WTC11 (cell line): ENCODE data around the gene IGLL1. TPM values are rescaled to one million over a fixed set of nuclear protein-coding genes. Genes with fewer than 3 reads are reported as not detected.
A peak's percentile ranks its signal among the peaks of the same experiment; 100 is the strongest.
"Not testable (repeated sequence)": the region's sequence is repeated elsewhere in the genome, so short reads cannot be mapped to it uniquely, and the experiment has no call there.

Source experiments
- ATAC-seq: fragments of 200-7000 bp; cut with Tn5 transposase; 2 replicates; pipeline ENCODE4 v1.10.0; 2021; ENCODE audit warnings: mild to moderate bottlenecking, moderate library complexity
- CTCF ChIA-PET: fragments of 300-600 bp; sonication (Branson Sonifier 250); formaldehyde crosslinking; loops from one replicate; lab custom pipeline; 2021; ENCODE audit warnings: antibody characterized with exemption; lab: Charles Lee
- POLR2A ChIA-PET: fragments of 350-600 bp; sonication (Branson Sonifier 250); formaldehyde crosslinking; loops from one replicate; lab custom pipeline; 2021; ENCODE audit warnings: antibody characterized with exemption; lab: Charles Lee
- DNase-seq: peaks from one replicate; pipeline ENCODE4 v3.0.0; 2021; ENCODE audit warnings: low spot score
- H3K27ac Mint-ChIP-seq: 2 replicates; pipeline ENCODE4 v1.8.0; 2021; ENCODE audit warnings: mixed read lengths
- H3K27me3 Mint-ChIP-seq: 2 replicates; pipeline ENCODE4 v1.8.0; 2021; ENCODE audit warnings: low read depth, mild to moderate bottlenecking, moderate library complexity, mixed read lengths
- H3K36me3 Mint-ChIP-seq: 2 replicates; pipeline ENCODE4 v1.8.0; 2021; ENCODE audit warnings: mixed read lengths
- H3K4me1 Mint-ChIP-seq: 2 replicates; pipeline ENCODE4 v1.8.0; 2022; ENCODE audit warnings: mixed read lengths
- H3K4me3 Mint-ChIP-seq: 2 replicates; pipeline ENCODE4 v1.8.0; 2021; ENCODE audit warnings: mild to moderate bottlenecking, moderate library complexity, mixed read lengths
- H3K9me3 Mint-ChIP-seq: 2 replicates; pipeline ENCODE4 v1.8.0; 2021; ENCODE audit warnings: mixed read lengths
- CBFB ChIP-seq: sonication (generic); formaldehyde crosslinking; IDR thresholded peaks from 2 replicates; pipeline ENCODE4 v1.8.1; 2022; ENCODE audit warnings: mild to moderate bottlenecking, low read depth, missing genetic modification reagents
- ELF4 ChIP-seq: sonication (generic); formaldehyde crosslinking; IDR thresholded peaks from 2 replicates; pipeline ENCODE4 v1.8.1; 2022; ENCODE audit warnings: low read depth, mild to moderate bottlenecking, moderate library complexity, missing genetic modification reagents
- EMX1 ChIP-seq: fragments of 250-450 bp; sonication (Bioruptor Pico); IDR thresholded peaks from 2 replicates; pipeline ENCODE4 v1.8.0; 2021; ENCODE audit warnings: mild to moderate bottlenecking
- ERG ChIP-seq: fragments of 250-450 bp; sonication (Bioruptor Pico); IDR thresholded peaks from 2 replicates; pipeline ENCODE4 v1.8.0; 2021; ENCODE audit warnings: mild to moderate bottlenecking
- ETV6 ChIP-seq: sonication (generic); formaldehyde crosslinking; IDR thresholded peaks from 2 replicates; pipeline ENCODE4 v1.8.1; 2022; ENCODE audit warnings: mild to moderate bottlenecking, missing genetic modification reagents
- FOXP4 ChIP-seq: sonication (generic); formaldehyde crosslinking; IDR thresholded peaks from 2 replicates; pipeline ENCODE4 v1.8.0; 2022; ENCODE audit warnings: mild to moderate bottlenecking, missing genetic modification reagents
- GRHL2 ChIP-seq: fragments of 250-450 bp; sonication (Bioruptor Pico); IDR thresholded peaks from 2 replicates; pipeline ENCODE4 v1.8.0; 2022; ENCODE audit warnings: mild to moderate bottlenecking, moderate library complexity; ENCODE audit not compliant: insufficient replicate concordance, severe bottlenecking
- GTF2I ChIP-seq: fragments of 250-450 bp; sonication (Bioruptor Pico); conservative IDR thresholded peaks from 2 replicates; pipeline ENCODE4 v1.4.0; 2021; ENCODE audit warnings: mild to moderate bottlenecking
- IRF1 ChIP-seq: sonication (generic); formaldehyde crosslinking; IDR thresholded peaks from 2 replicates; pipeline ENCODE4 v1.8.0; 2023; ENCODE audit warnings: missing genetic modification reagents
- IRF2 ChIP-seq: sonication (generic); formaldehyde crosslinking; IDR thresholded peaks from 2 replicates; pipeline ENCODE4 v1.8.0; 2022; ENCODE audit warnings: low read depth, missing genetic modification reagents, borderline replicate concordance
- NFYB ChIP-seq: sonication (generic); formaldehyde crosslinking; conservative IDR thresholded peaks from 2 replicates; pipeline ENCODE4 v1.8.0; 2022; ENCODE audit warnings: low read depth, missing genetic modification reagents
- OVOL2 ChIP-seq: fragments of 250-450 bp; sonication (Bioruptor Pico); IDR thresholded peaks from 2 replicates; pipeline ENCODE4 v1.9.0; 2021; ENCODE audit warnings: mild to moderate bottlenecking, borderline replicate concordance
- RORB ChIP-seq: fragments of 250-450 bp; sonication (Bioruptor Pico); IDR thresholded peaks from 2 replicates; pipeline ENCODE4 v1.9.0; 2021; ENCODE audit warnings: mild to moderate bottlenecking
- SOX15 ChIP-seq: fragments of 250-450 bp; sonication (Bioruptor Pico); IDR thresholded peaks from 2 replicates; pipeline ENCODE4 v1.9.0; 2021; ENCODE audit warnings: mild to moderate bottlenecking
- TP53 ChIP-seq: sonication (generic); formaldehyde crosslinking; IDR thresholded peaks from 2 replicates; pipeline ENCODE4 v1.8.1; 2023; ENCODE audit warnings: mild to moderate bottlenecking, missing genetic modification reagents
- ZNF121 ChIP-seq: sonication (generic); formaldehyde crosslinking; IDR thresholded peaks from 2 replicates; pipeline ENCODE4 v1.8.0; 2023; ENCODE audit warnings: missing genetic modification reagents
- ZNF232 ChIP-seq: sonication (generic); formaldehyde crosslinking; IDR thresholded peaks from 2 replicates; pipeline ENCODE4 v1.8.0; 2022; ENCODE audit warnings: mild to moderate bottlenecking, missing genetic modification reagents
- ZNF317 ChIP-seq: sonication (generic); formaldehyde crosslinking; IDR thresholded peaks from 2 replicates; pipeline ENCODE4 v1.8.1; 2023; ENCODE audit warnings: low read depth, mild to moderate bottlenecking, moderate library complexity, missing genetic modification reagents, borderline replicate concordance
- ZNF416 ChIP-seq: fragments of 250-450 bp; sonication (Bioruptor Pico); IDR thresholded peaks from 2 replicates; pipeline ENCODE4 v1.9.0; 2021; ENCODE audit warnings: mild to moderate bottlenecking, inconsistent platforms
- total RNA-seq: library from RNA; stranded (reverse); gene quantifications from 3 replicates; pipeline ENCODE4 v1.2.3, GENCODE V29; 2021
- TF ChIP-seq, protein P1 (sequence below): sonication (generic); formaldehyde crosslinking; IDR thresholded peaks from 2 replicates; pipeline ENCODE4 v1.8.0; 2022; ENCODE audit warnings: mild to moderate bottlenecking, missing genetic modification reagents
- TF ChIP-seq, protein P2 (sequence below): sonication (generic); formaldehyde crosslinking; conservative IDR thresholded peaks from 2 replicates; pipeline ENCODE4 v1.8.1; 2023; ENCODE audit warnings: mild to moderate bottlenecking, low read depth, missing genetic modification reagents, moderate library complexity

IGLL1 gene
- total RNA-seq, 1 experiment from 2014 or later: not detected

DNA sequence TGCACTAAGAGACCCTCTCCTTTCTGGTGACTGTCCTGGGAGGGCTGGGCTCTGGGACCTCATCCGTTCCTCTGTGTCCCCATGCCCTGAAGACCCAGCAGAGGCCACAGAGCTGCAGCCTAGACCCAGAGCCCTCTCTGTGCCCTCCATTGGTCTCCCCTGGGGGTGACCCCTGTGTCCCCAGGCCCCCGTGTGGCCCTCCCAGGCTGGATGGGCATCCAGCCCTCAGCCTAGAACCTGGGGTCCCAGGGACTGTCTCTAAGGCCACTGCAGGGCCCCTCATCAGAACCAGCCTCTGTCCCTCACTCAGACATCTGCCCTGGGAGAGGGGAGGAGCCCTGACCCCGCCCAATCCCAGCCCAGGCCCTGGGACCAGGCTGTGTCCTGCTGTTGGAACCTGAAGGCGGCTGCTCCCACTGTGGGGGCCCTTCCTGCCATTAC lies 5.7 kb downstream of the IGLL1 start:
- no peaks in the 10 kb centered on the region for H3K4me1 Mint-ChIP-seq
- POLR2A ChIA-PET: no interaction called here
- DNase-seq: no peak
- peaks cover 14% of the 10 kb centered on the region for H3K27me3 Mint-ChIP-seq
- H3K9me3 Mint-ChIP-seq: peaks cover 8% of the 10 kb centered on the region; the same call in 1 of the 2 replicates
- TF ChIP-seq ERG (CRISPR knock-in tag) (no peak), ZNF121 (no peak), ZNF317 (CRISPR knock-in tag) (no peak), GRHL2 (CRISPR knock-in tag) (no peak), IRF2 (CRISPR knock-in tag) (no peak), ZNF232 (CRISPR knock-in tag) (no peak)
- TF ChIP-seq, all 79 proteins: peak for 0
- CTCF ChIA-PET: interaction anchor here (1.0 to 2.2 kb wide), 2 partner anchors 17 to 275 kb away, joined by 3 to 6 read pairs; no protein-coding TSS in a partner anchor
- peak; percentile 69 for ATAC-seq
- Mint-ChIP-seq H3K36me3 (no peaks in the 10 kb centered on the region), H3K27ac (no peak overlapping the region), H3K4me3 (no peak overlapping the region)

DNA sequence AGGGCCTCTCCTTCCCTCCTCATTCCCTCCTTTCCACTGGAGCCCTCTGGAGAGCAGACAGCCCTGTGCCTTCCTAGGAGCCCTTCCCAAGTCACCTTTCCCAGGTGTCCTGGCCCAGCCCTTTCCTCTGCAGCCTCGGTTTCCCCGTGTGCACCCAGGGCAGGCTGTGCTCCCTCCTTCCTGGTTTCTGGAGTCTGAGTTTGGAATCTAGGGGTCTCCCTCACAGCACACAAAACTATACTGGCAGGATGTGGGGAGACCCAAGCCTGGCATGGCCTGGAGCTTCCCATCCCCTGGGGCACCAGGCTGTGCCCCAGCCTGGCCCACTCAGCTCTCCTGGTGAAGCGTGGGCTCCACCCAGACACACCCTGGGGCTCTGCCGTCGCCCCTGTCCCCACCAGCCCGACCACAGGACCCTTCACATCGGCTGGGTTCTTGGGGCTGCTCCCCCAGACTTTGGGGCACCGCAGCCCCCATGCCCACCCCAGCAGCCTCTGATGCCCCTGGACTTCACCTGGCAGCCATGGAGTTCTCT lies 6.3 kb downstream of the IGLL1 start:
- POLR2A ChIA-PET, DNase-seq, H3K9me3 Mint-ChIP-seq, H3K4me1 Mint-ChIP-seq, ATAC-seq, H3K4me3 Mint-ChIP-seq, H3K27ac Mint-ChIP-seq, H3K36me3 Mint-ChIP-seq: not testable (repeated sequence)
- CTCF ChIA-PET: interaction anchor here (2.2 kb wide), 1 partner anchor 17 kb away, joined by 6 read pairs; no protein-coding TSS in a partner anchor
- peaks cover 20% of the 10 kb centered on the region for H3K27me3 Mint-ChIP-seq

- peaks cover 27% of the 10 kb centered on the region for H3K27me3 Mint-ChIP-seq
- not testable (repeated sequence) for H3K27ac Mint-ChIP-seq
Observed at GRCh38 chr22:23573106-23573505, 7.0 kb downstream of the IGLL1 start.

DNA sequence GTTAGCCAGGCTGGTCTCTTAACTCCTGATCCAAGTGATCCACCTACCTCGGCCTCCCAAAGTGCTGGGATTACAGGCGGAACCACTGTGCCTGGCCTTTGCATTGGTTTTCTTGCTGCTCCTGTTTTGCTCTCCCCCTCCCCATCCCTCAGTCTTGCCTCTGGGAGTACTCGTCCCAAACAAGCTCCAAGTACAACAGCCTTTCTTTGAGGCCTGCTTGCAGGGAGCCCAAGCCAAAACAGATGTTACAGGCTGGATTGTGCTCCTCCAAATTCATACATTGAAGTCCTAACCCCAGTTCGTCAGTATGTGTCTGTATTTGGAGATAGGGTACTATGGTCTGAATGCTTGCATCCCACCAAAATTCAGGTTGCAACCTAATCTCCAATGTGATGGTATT lies 8.6 kb downstream of the IGLL1 start:
- H3K4me1 Mint-ChIP-seq: peaks cover 5% of the 10 kb centered on the region
- no peak for ATAC-seq
- H3K9me3 Mint-ChIP-seq: peaks cover 8% of the 10 kb centered on the region; the same call in 1 of the 2 replicates
- CTCF ChIA-PET: interaction anchor here (1.9 kb wide), 1 partner anchor 20 kb away, joined by 7 read pairs; no protein-coding TSS in a partner anchor
- no peak for DNase-seq
- H3K27me3 Mint-ChIP-seq: peaks cover 43% of the 10 kb centered on the region
- H3K4me3 Mint-ChIP-seq: no peak overlapping the region
- POLR2A ChIA-PET: no interaction called here
- no peak overlapping the region for H3K27ac Mint-ChIP-seq
- H3K36me3 Mint-ChIP-seq: no peaks in the 10 kb centered on the region
- TF ChIP-seq EMX1 (no peak), GTF2I (CRISPR knock-in tag) (no peak), ZNF416 (CRISPR knock-in tag) (no peak), ETV6 (CRISPR knock-in tag) (no peak), ELF4 (CRISPR knock-in tag) (no peak), IRF1 (no peak), SOX15 (CRISPR knock-in tag) (no peak), OVOL2 (CRISPR knock-in tag) (no peak), TP53 (no peak), FOXP4 (CRISPR knock-in tag) (no peak), CBFB (CRISPR knock-in tag) (no peak), NFYB (CRISPR knock-in tag) (no peak), RORB (CRISPR knock-in tag) (no peak)
- TF ChIP-seq, protein P1, sequence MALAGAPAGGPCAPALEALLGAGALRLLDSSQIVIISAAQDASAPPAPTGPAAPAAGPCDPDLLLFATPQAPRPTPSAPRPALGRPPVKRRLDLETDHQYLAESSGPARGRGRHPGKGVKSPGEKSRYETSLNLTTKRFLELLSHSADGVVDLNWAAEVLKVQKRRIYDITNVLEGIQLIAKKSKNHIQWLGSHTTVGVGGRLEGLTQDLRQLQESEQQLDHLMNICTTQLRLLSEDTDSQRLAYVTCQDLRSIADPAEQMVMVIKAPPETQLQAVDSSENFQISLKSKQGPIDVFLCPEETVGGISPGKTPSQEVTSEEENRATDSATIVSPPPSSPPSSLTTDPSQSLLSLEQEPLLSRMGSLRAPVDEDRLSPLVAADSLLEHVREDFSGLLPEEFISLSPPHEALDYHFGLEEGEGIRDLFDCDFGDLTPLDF: no peak
- TF ChIP-seq, protein P2, sequence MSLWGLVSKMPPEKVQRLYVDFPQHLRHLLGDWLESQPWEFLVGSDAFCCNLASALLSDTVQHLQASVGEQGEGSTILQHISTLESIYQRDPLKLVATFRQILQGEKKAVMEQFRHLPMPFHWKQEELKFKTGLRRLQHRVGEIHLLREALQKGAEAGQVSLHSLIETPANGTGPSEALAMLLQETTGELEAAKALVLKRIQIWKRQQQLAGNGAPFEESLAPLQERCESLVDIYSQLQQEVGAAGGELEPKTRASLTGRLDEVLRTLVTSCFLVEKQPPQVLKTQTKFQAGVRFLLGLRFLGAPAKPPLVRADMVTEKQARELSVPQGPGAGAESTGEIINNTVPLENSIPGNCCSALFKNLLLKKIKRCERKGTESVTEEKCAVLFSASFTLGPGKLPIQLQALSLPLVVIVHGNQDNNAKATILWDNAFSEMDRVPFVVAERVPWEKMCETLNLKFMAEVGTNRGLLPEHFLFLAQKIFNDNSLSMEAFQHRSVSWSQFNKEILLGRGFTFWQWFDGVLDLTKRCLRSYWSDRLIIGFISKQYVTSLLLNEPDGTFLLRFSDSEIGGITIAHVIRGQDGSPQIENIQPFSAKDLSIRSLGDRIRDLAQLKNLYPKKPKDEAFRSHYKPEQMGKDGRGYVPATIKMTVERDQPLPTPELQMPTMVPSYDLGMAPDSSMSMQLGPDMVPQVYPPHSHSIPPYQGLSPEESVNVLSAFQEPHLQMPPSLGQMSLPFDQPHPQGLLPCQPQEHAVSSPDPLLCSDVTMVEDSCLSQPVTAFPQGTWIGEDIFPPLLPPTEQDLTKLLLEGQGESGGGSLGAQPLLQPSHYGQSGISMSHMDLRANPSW: no peak

More at GRCh38 chr22:23573106-23573505, 7.0 kb downstream of the IGLL1 start:
- DNase-seq, ATAC-seq, H3K36me3 Mint-ChIP-seq, H3K4me3 Mint-ChIP-seq, CTCF ChIA-PET, POLR2A ChIA-PET, H3K9me3 Mint-ChIP-seq, H3K4me1 Mint-ChIP-seq: not testable (repeated sequence)
